ENCODE data around the gene FHAD1. TPM values are rescaled to one million over a fixed set of nuclear protein-coding genes. Genes with fewer than 3 reads are reported as not detected.

The FHAD1 gene
- total RNA-seq, 1 donor: 0.63 TPM

DNA sequence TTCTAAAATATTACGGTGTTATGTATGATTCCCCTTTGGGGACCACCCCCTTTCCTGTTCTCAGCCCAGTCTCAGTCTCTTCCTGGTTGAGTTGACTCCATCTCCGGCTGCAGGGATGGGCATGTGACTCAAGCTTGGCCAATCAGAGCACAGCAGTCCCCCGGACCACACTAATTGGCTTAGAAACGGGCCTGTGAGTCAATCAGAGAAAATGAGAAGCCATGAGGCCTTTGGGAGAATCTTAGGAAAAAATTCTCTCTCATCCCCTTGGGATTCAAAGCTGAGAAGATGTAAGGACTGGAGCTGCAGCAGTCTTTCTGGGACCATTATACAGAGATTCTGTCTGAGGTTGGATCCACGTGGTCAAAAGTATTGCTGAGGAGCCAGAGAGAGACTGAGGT lies 10.7 kb upstream of the FHAD1 start:
- no peak for DNase-seq (ENCODE audit: low read depth)
- TF ChIP-seq CTCF (IDR thresholded peaks at IDR 0.05; ENCODE audit: insufficient read depth, low read length): no peak
- no peak overlapping the region for H3K4me3 ChIP-seq (ENCODE audit: low read depth, low read length)

- DNase-seq (ENCODE audit: low read depth): no peak
- TF ChIP-seq CTCF (IDR thresholded peaks at IDR 0.05; ENCODE audit: insufficient read depth, low read length): no peak
- no peak overlapping the region for H3K4me3 ChIP-seq (ENCODE audit: low read depth, low read length)
Observed at GRCh38 chr1:15236746-15237145, 10.3 kb upstream of the FHAD1 start.

- DNase-seq (ENCODE audit: low read depth): no peak
- no peak for TF ChIP-seq CTCF (IDR thresholded peaks at IDR 0.05; ENCODE audit: insufficient read depth, low read length)
- no peak overlapping the region for H3K4me3 ChIP-seq (ENCODE audit: low read depth, low read length)
Observed at GRCh38 chr1:15238789-15239188, 8.2 kb upstream of the FHAD1 start.

GRCh38 chr1:15242766-15243165 lies 4.3 kb upstream of the FHAD1 start:
- DNase-seq (ENCODE audit: low read depth): no peak
- no peak overlapping the region for H3K4me3 ChIP-seq (ENCODE audit: low read depth, low read length)
- TF ChIP-seq CTCF (IDR thresholded peaks at IDR 0.05; ENCODE audit: insufficient read depth, low read length): no peak

DNA sequence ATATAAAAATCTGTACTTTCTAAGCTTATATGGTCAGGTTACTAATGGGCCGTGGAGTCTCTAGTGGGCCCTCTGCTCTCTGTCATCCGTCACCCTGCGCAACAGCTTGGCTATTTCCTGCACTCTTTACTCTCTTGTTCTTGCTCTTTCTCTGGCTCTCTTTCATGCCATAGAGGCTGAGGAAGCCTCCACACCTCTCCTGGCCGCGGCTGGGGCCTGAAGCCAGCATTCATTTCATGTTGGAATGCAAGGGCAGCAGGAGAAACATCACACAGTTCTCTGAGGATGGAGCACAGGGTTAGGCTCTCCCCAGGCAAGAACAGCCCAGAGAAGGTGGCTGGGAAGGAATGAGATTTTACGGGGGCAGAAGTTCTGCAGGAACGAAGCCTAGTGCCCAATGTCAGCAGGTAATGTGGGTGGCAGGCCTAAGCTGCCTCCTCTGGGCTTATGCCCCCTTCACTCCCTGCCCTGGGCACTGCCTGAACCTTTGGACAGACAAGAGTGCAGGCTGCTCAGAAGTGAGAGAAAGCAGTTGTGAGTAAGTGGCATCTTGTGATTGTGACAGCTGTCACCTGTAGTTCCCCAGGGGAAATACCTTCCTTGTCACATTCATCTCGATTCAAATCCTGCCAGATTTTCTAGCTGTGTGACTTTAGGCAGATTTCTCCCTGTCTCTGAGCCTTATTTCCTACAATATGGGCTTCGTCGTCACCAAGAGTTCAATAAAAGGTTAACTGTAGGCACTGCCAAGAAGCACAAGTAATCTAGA lies 3.6 kb upstream of the FHAD1 start:
- no peak overlapping the region for H3K4me3 ChIP-seq (ENCODE audit: low read depth, low read length)
- no peak for DNase-seq (ENCODE audit: low read depth)
- TF ChIP-seq CTCF (IDR thresholded peaks at IDR 0.05; ENCODE audit: insufficient read depth, low read length): no peak

- no peak for DNase-seq (ENCODE audit: low read depth)
- no peak overlapping the region for H3K4me3 ChIP-seq (ENCODE audit: low read depth, low read length)
- no peak for TF ChIP-seq CTCF (IDR thresholded peaks at IDR 0.05; ENCODE audit: insufficient read depth, low read length)
Observed at GRCh38 chr1:15244813-15245212, 2.2 kb upstream of the FHAD1 start.
